Neural progenitor cell (in vitro differentiated cells): Measurements from ENCODE around the gene H1-8. TPM values are rescaled to one million over a fixed set of nuclear protein-coding genes. Genes with fewer than 3 reads are reported as not detected.

ENCODE experiments used
- DNase-seq: peaks from one replicate; pipeline ENCODE4 v3.0.0-alpha.2; 2016; ENCODE audit warnings: low spot score
- H2AFZ ChIP-seq: fragments of 200-600 bp; sonication (generic); replicated peaks from 2 replicates; pipeline ENCODE4 v1.6.1; 2016; ENCODE audit warnings: antibody characterized with exemption
- H3F3A ChIP-seq: fragments of 200-600 bp; sonication (generic); 2 replicates; pipeline ENCODE4 v1.6.1; 2016; ENCODE audit warnings: antibody characterized with exemption, low read depth
- H3K27ac ChIP-seq: fragments of 200-600 bp; sonication (generic); 2 replicates; pipeline ENCODE4 v1.5.1; 2016; ENCODE audit warnings: mild to moderate bottlenecking
- H3K27me3 ChIP-seq: fragments of 200-600 bp; sonication (generic); 2 replicates; pipeline ENCODE4 v1.6.1; 2016; ENCODE audit warnings: mild to moderate bottlenecking, moderate library complexity
- H3K36me3 ChIP-seq: fragments of 200-600 bp; sonication (generic); 2 replicates; pipeline ENCODE4 v1.5.1; 2016
- H3K4me1 ChIP-seq: fragments of 200-600 bp; sonication (generic); 2 replicates; pipeline ENCODE4 v1.6.1; 2016; ENCODE audit warnings: mixed run types
- H3K4me2 ChIP-seq: fragments of 200-600 bp; sonication (generic); 2 replicates; pipeline ENCODE4 v1.6.1; 2016
- H3K4me3 ChIP-seq: fragments of 200-600 bp; sonication (generic); 2 replicates; pipeline ENCODE4 v1.5.1; 2016
- H3K79me2 ChIP-seq: fragments of 200-600 bp; sonication (generic); 2 replicates; pipeline ENCODE4 v1.6.1; 2016; ENCODE audit warnings: low read depth
- H3K9ac ChIP-seq: fragments of 200-600 bp; sonication (generic); 2 replicates; pipeline ENCODE4 v1.6.1; 2016
- H3K9me3 ChIP-seq: fragments of 200-600 bp; sonication (generic); 2 replicates; pipeline ENCODE4 v1.5.1; 2016; ENCODE audit warnings: low read depth
- H4K20me1 ChIP-seq: fragments of 200-600 bp; sonication (generic); 2 replicates; pipeline ENCODE4 v1.6.1; 2016; ENCODE audit warnings: low read depth
- H3K27ac Mint-ChIP-seq: 3 replicates; pipeline ENCODE4 v1.8.0; 2021; ENCODE audit warnings: mixed read lengths
- H3K27me3 Mint-ChIP-seq: 2 replicates; pipeline ENCODE4 v1.8.0; 2022; ENCODE audit warnings: low read depth, mild to moderate bottlenecking, inconsistent platforms, moderate library complexity, mixed read lengths; ENCODE audit not compliant: insufficient read depth
- H3K36me3 Mint-ChIP-seq: 3 replicates; pipeline ENCODE4 v1.8.0; 2021; ENCODE audit warnings: mixed read lengths
- H3K4me1 Mint-ChIP-seq: 3 replicates; pipeline ENCODE4 v1.8.0; 2021; ENCODE audit warnings: mixed read lengths
- H3K4me3 Mint-ChIP-seq: 3 replicates; pipeline ENCODE4 v1.8.0; 2021; ENCODE audit warnings: mild to moderate bottlenecking, moderate library complexity, mixed read lengths
- H3K9me3 Mint-ChIP-seq: 3 replicates; pipeline ENCODE4 v1.8.0; 2020; ENCODE audit warnings: mixed read lengths
- EZH2 ChIP-seq: fragments of 200-600 bp; sonication (generic); IDR thresholded peaks from 2 replicates; pipeline ENCODE4 v1.6.1; 2017; ENCODE audit warnings: antibody characterized with exemption, mild to moderate bottlenecking, moderate library complexity
- EZH2phosphoT487 ChIP-seq: fragments of 200-600 bp; sonication (generic); IDR thresholded peaks from 2 replicates; pipeline ENCODE4 v1.6.1; 2017; ENCODE audit warnings: antibody characterized with exemption
- total RNA-seq: library from RNA; depleted of rRNA; stranded (reverse); fragments of >200 nt; gene quantifications from 2 replicates; pipeline ENCODE4 v1.2.3, GENCODE V29; 2015; ENCODE audit warnings: low replicate concordance
- TF ChIP-seq, protein P1 (sequence below): fragments of 200-600 bp; sonication (generic); IDR thresholded peaks from 2 replicates; pipeline ENCODE4 v1.5.1; 2017; ENCODE audit warnings: antibody characterized with exemption, mild to moderate bottlenecking

Gene H1-8
- total RNA-seq, 1 donor from 2014 or later, result not detected

DNA sequence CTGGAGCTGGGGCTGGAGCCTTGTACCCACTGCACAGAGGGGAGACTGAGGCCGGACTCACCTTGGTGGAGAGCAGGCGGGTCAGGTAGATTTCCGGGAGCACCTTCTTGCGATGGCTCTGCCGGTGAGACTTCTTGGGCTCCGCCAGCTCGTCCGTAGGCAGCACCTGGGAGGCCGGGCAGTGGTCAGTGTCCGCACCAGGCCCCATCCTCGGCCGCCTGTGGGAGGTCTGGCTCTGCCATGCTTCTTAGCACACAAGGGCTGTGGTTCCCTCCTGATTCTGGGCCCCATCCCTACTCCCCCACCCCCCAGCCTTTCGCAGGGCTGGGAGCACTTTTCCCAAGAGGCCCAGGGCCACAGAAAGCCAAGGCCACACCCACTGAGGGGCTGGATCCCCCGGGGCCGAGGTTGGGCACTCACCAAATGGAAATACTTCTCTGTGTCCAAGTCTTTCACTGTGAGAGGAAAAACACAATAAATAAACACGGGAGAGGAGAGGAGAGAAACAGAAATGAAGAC, 17.4 kb downstream of the H1-8 start:
- TF ChIP-seq, protein P1, sequence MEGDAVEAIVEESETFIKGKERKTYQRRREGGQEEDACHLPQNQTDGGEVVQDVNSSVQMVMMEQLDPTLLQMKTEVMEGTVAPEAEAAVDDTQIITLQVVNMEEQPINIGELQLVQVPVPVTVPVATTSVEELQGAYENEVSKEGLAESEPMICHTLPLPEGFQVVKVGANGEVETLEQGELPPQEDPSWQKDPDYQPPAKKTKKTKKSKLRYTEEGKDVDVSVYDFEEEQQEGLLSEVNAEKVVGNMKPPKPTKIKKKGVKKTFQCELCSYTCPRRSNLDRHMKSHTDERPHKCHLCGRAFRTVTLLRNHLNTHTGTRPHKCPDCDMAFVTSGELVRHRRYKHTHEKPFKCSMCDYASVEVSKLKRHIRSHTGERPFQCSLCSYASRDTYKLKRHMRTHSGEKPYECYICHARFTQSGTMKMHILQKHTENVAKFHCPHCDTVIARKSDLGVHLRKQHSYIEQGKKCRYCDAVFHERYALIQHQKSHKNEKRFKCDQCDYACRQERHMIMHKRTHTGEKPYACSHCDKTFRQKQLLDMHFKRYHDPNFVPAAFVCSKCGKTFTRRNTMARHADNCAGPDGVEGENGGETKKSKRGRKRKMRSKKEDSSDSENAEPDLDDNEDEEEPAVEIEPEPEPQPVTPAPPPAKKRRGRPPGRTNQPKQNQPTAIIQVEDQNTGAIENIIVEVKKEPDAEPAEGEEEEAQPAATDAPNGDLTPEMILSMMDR, result no peak
- no peak for TF ChIP-seq EZH2
- TF ChIP-seq EZH2phosphoT487, result no peak
- Histone ChIP-seq H3K27me3 (no peaks in the 10 kb centered on the region), H2AFZ (no peak overlapping the region), H3K4me1 (peaks cover 27% of the 10 kb centered on the region), H3K36me3 (no peaks in the 10 kb centered on the region), H3K27ac (peak overlapping the region; percentile 53), H3K9ac (no peak overlapping the region), H4K20me1 (no peaks in the 10 kb centered on the region), H3K4me2 (no peak overlapping the region), H3F3A (no peaks in the 10 kb centered on the region), H3K4me3 (no peak overlapping the region), H3K9me3 (no peaks in the 10 kb centered on the region), H3K79me2 (no peaks in the 10 kb centered on the region)
- DNase-seq, result no peak
- H3K27me3 Mint-ChIP-seq, result peaks cover 2% of the 10 kb centered on the region
- no peaks in the 10 kb centered on the region for H3K9me3 Mint-ChIP-seq
- H3K27ac Mint-ChIP-seq, result peak overlapping the region; percentile 6
- H3K4me1 Mint-ChIP-seq, result peaks cover 25% of the 10 kb centered on the region
- H3K36me3 Mint-ChIP-seq, result no peaks in the 10 kb centered on the region
- H3K4me3 Mint-ChIP-seq, result no peak overlapping the region

DNA sequence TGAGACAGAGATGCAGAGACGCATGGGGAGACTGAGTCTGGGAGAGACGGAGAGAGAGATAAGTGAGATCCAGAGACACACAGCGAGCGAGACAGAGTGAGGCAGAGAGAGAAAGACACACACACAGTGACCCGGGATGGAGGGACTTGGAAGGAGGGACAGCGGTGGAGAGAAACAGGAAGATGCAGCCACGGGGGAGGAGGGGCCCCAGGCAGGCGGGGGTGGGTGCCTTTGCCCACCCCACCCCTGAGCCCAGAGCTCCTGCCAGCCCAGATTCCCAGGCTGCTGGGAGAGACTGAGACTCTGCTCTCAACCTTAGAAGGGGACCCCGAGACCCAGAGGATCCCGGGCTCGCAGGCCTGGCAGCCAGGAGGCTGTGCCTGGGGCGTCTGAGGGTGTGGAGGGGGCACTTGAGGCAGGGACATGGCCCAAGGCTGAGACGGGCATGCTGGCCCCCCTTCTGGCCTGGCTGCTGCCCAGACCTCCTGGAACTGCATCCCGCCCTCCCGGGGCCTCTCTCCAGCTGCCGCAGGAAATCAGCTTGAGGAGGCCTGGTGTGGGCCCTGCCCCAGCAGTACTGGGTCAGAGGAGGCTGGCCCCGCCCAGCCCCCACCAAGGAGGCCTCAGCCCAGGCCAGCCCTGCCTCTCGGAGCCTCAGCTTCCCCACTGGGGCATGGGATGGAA, 18.1 kb downstream of the H1-8 start:
- no peaks in the 10 kb centered on the region for H4K20me1 ChIP-seq
- H3K27ac Mint-ChIP-seq, result peak overlapping the region; percentile 6
- peaks cover 27% of the 10 kb centered on the region for H3K4me1 ChIP-seq
- TF ChIP-seq EZH2 (no peak), EZH2phosphoT487 (no peak)
- TF ChIP-seq, protein P1, result no peak
- no peak overlapping the region for H3K4me3 Mint-ChIP-seq
- H3K27ac ChIP-seq, result peak overlapping the region; percentile 53
- no peak overlapping the region for H3K9ac ChIP-seq
- DNase-seq, result no peak
- H3K9me3 ChIP-seq, result no peaks in the 10 kb centered on the region
- H3K36me3 Mint-ChIP-seq, result no peaks in the 10 kb centered on the region
- H3K4me3 ChIP-seq, result no peak overlapping the region
- H3K4me1 Mint-ChIP-seq, result peaks cover 25% of the 10 kb centered on the region
- H3K36me3 ChIP-seq, result no peaks in the 10 kb centered on the region
- no peaks in the 10 kb centered on the region for H3K79me2 ChIP-seq
- H2AFZ ChIP-seq, result no peak overlapping the region
- H3K4me2 ChIP-seq, result no peak overlapping the region
- no peaks in the 10 kb centered on the region for H3K9me3 Mint-ChIP-seq
- H3K27me3 Mint-ChIP-seq, result peaks cover 2% of the 10 kb centered on the region
- no peaks in the 10 kb centered on the region for H3K27me3 ChIP-seq
- H3F3A ChIP-seq, result no peaks in the 10 kb centered on the region

DNA sequence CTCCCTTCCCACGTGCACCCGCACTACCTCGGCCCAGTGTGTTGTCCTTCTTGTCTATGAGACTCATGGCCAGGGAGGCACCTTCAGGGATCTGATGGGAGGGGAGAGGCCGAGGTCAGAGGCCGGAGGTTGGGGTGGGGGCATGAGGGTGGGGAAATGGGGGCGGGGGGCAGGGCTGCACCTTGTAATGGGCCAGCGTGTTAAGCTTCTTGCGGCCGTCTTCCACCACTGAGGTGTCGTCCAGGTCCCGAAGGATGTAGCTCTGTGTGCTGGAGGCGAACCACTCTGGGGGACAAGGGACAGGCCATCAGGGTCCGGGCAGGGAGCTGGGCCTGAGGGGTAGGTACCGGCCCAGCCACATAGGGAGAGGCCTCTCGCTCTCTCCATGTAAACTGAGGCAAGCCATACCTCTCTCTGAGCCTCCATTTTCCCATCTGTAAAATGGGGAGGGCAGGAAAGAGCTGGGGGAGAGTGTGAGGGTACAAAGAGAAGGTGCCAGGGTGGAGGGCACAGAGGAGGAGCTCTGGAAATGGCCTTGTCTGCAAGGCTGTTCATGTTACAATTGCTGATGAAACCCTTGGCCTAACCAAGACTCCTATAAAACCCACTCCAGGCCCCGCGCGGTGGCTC, 18.8 kb downstream of the H1-8 start:
- peak overlapping the region; percentile 46 for H3K27ac Mint-ChIP-seq
- H3K9me3 Mint-ChIP-seq, result no peaks in the 10 kb centered on the region
- no peaks in the 10 kb centered on the region for H3K27me3 ChIP-seq
- no peaks in the 10 kb centered on the region for H3K36me3 Mint-ChIP-seq
- DNase-seq, result no peak
- no peak overlapping the region for H3K4me3 ChIP-seq
- no peaks in the 10 kb centered on the region for H3K9me3 ChIP-seq
- no peaks in the 10 kb centered on the region for H3K79me2 ChIP-seq
- TF ChIP-seq EZH2 (no peak), EZH2phosphoT487 (no peak)
- TF ChIP-seq, protein P1, result no peak
- H3K4me1 ChIP-seq, result peaks cover 24% of the 10 kb centered on the region
- no peak overlapping the region for H3K27ac ChIP-seq
- no peak overlapping the region for H2AFZ ChIP-seq
- H4K20me1 ChIP-seq, result no peaks in the 10 kb centered on the region
- no peak overlapping the region for H3K9ac ChIP-seq
- no peak overlapping the region for H3K4me3 Mint-ChIP-seq
- H3K4me1 Mint-ChIP-seq, result peaks cover 22% of the 10 kb centered on the region
- no peaks in the 10 kb centered on the region for H3F3A ChIP-seq
- no peaks in the 10 kb centered on the region for H3K36me3 ChIP-seq
- H3K27me3 Mint-ChIP-seq, result peaks cover 2% of the 10 kb centered on the region
- H3K4me2 ChIP-seq, result no peak overlapping the region
